HG03097 (cell line): ENCODE data around the gene EPS8L2.

Experiments
- ATAC-seq: cut with Tn5 transposase; IDR thresholded peaks from one replicate; pipeline ENCODE4 v1.9.1; 2021; ENCODE audit not compliant: unreplicated experiment, low FRiP score

The EPS8L2 gene

GRCh38 chr11:705646-706438 is at the start of gene EPS8L2:
EPS8L2 (plus strand) TSS chr11:706231; CDS start chr11:709408, 3,177 bp downstream.
- no peak for ATAC-seq

GRCh38 chr11:656426-656825 is 49.6 kb upstream of the EPS8L2 start:
- no peak for ATAC-seq

GRCh38 chr11:656866-657265 is 49.2 kb upstream of the EPS8L2 start:
- no peak for ATAC-seq

- ATAC-seq = no peak
These were observed 48.3 kb upstream of the EPS8L2 start for GRCh38 chr11:657691-658126.

GRCh38 chr11:659532-660085 is 46.4 kb upstream of the EPS8L2 start:
- ATAC-seq = no peak

- no peak for ATAC-seq
These were observed 45.8 kb upstream of the EPS8L2 start for GRCh38 chr11:660281-660680.

GRCh38 chr11:660681-661444 is 45.2 kb upstream of the EPS8L2 start:
- ATAC-seq = no peak

- ATAC-seq = no peak
These were observed 43.2 kb upstream of the EPS8L2 start for GRCh38 chr11:662689-663274.

- ATAC-seq = no peak
These were observed 40.8 kb upstream of the EPS8L2 start for GRCh38 chr11:665062-665703.

GRCh38 chr11:665704-666281 is 40.2 kb upstream of the EPS8L2 start:
- ATAC-seq = no peak

GRCh38 chr11:673866-674265 is 32.2 kb upstream of the EPS8L2 start:
- ATAC-seq = no peak

- no peak for ATAC-seq
These were observed 31.6 kb upstream of the EPS8L2 start for GRCh38 chr11:674406-674805.

GRCh38 chr11:678297-678696 is 27.7 kb upstream of the EPS8L2 start:
- ATAC-seq = no peak

- ATAC-seq = no peak
These were observed 26.5 kb upstream of the EPS8L2 start for GRCh38 chr11:679271-680207.

- no peak for ATAC-seq
These were observed 25.6 kb upstream of the EPS8L2 start for GRCh38 chr11:680476-680875.

- ATAC-seq = no peak
These were observed 25.1 kb upstream of the EPS8L2 start for GRCh38 chr11:680970-681369.

- no peak for ATAC-seq
These were observed 19.4 kb upstream of the EPS8L2 start for GRCh38 chr11:686451-687243.

GRCh38 chr11:687751-688150 is 18.3 kb upstream of the EPS8L2 start:
- ATAC-seq = no peak
